ENCODE results near the gene FAM78B.

- TF ChIP-seq CTCF (IDR thresholded peaks at IDR 0.05) (no peak), POLR2A (IDR thresholded peaks at IDR 0.05) (no peak)
Measured at GRCh38 chr1:166176416-166176815, 9.6 kb upstream of the FAM78B start.

Data from heart left ventricle (tissue), 13 donors.